Pons (tissue), 1 donor: ENCODE measurements around the gene OSBPL6.
"Not testable (repeated sequence)": the region's sequence is repeated elsewhere in the genome, so short reads cannot be mapped to it uniquely, and the experiment has no call there.

Experiments
- DNase-seq: peaks from one replicate; pipeline ENCODE4 v3.0.0-alpha.2; 2016; ENCODE audit warnings: low spot score

Gene OSBPL6

DNA sequence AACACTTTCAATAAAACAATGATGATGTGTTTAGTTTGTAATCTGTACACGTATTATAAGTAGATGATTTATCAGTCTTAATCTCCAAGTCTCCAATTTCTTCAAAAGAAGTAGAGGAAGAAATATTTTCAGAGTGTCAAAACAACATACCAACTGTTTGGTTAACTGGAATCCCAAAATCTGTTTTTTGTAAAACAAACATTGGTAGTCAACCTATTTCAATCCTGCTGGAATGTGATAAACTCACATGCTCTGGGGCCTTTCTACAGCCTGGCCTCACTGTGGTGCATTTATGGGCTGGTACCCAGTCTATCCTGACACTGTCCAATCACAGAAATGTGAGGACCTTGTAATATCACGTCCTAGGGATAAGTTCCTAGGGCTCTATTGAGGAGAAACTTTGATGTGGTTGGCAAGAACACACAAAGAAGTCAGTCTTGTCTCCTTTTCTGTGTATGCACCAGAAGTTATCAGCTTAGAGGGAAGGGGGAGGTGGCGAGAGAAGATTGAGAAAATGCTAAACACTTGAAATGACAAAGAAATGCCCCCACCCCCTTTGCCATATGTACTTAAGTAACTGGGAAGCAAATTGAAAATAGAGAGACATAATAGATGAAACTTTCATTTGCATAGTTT lies 209.5 kb downstream of the OSBPL6 start:
- DNase-seq: no peak

DNA sequence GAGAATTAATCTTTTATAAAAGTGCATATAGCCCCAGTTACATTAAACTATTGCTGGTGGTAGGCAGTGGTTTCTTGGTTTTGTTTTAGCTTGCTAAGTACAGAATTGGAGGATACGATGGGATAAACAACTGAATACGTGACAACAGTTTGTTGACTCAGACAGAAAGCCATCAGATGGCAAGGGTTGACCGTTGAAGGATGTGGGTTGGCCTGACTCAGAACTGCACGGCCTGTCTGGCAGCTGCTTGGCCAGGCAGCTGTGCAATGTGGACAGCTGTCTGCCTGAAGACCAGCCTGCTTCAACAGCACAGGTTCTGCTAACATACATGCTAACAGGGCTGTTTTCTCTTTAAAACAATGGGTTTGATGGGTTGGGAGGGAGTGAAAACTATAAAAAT lies 210.1 kb downstream of the OSBPL6 start:
- DNase-seq: no peak

DNA sequence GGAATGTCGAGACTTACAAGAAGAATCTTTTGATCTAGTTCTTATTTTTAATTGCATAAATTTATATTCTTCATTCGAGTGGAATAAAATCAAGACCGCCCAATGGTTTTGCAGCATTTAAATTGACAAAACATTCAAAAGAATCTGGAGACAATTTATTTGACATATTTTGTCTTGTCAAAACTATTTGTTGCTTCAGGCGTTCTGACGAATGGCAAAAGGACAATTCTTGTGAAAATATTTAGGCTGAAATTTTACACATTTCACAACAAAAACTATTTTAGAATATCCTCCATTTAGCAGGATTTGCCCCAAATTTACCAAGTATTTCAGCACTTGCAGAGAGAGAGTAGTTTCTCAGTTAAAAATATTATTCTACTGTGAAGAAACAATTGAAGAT lies 214.9 kb downstream of the OSBPL6 start:
- no peak for DNase-seq

DNA sequence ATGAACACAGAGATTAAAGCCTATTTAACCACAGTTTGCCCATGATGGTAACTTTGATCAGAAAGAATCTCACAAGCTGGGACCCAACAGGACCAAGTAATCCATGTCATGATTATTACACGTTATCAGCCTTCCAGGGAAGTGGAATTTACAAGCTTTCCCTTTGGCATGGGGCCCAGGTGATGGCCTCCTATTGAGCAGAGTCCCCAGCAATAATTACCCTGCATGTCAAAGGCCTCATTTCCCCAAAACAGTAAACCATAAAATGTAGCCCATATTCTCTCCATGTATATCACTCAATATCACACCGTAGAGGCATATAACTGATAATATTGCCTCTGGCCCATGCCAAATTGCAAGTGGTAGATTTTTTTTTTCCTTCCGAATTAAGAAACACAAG lies 217.7 kb downstream of the OSBPL6 start:
- DNase-seq: no peak

DNA sequence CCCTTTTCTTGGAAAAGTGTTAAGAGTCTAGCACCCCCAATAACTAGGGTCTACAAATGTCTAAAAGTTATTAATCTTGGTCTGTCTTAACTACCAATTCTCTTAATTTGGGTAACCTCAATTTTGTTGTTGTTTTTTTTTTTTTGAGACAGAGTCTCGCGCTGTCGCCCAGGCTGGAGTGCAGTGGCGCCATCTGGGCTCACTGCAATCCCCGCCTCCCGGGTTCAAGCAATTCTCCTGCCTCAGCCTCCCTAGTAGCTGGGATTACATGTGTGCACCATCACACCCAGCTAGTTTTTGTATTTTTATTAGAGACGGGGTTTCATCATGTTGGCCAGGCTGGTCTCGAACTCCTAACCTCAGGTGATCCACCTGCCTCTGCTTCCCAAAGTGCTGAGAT lies 218.1 kb downstream of the OSBPL6 start:
- not testable (repeated sequence) for DNase-seq

DNA sequence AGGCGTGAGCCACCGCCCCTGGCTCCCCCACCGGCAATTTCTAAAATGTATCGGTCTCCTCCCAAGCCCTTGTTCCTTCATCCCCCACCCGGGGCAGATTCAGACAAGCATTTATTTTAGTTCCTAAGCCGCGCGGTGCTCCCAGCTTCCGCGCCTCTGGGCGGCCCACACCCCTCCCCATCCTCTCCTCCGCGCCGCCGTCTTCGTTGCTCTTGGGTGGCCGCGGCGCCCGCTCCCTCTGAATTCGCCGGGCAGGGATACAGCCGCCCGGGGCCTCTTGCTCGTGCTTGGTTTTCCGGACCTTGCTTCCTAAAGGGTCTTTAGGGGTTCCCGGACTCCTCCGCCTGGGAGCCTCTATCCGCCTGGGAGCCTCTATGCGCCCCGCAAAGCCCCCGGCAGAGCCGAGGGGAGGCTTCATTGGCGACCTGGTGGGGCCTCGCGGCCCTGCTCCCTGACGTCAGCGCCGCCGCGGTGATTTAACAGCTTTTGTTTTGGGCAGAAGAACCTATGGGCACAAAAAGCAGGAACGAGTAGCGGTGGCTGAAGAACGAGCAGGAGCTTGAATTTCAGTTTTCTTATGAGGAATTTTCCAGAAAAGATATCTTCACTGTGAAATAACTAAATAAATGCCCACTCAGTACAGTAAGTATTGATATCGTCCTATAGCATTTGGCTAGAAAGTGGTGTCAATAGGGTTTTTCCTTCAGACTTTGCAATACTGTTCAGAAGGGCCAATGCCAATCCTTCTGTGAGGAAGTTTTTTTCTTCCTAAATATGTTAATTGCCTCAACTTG lies 219.4 kb downstream of the OSBPL6 start:
- DNase-seq: peak; percentile 60

DNA sequence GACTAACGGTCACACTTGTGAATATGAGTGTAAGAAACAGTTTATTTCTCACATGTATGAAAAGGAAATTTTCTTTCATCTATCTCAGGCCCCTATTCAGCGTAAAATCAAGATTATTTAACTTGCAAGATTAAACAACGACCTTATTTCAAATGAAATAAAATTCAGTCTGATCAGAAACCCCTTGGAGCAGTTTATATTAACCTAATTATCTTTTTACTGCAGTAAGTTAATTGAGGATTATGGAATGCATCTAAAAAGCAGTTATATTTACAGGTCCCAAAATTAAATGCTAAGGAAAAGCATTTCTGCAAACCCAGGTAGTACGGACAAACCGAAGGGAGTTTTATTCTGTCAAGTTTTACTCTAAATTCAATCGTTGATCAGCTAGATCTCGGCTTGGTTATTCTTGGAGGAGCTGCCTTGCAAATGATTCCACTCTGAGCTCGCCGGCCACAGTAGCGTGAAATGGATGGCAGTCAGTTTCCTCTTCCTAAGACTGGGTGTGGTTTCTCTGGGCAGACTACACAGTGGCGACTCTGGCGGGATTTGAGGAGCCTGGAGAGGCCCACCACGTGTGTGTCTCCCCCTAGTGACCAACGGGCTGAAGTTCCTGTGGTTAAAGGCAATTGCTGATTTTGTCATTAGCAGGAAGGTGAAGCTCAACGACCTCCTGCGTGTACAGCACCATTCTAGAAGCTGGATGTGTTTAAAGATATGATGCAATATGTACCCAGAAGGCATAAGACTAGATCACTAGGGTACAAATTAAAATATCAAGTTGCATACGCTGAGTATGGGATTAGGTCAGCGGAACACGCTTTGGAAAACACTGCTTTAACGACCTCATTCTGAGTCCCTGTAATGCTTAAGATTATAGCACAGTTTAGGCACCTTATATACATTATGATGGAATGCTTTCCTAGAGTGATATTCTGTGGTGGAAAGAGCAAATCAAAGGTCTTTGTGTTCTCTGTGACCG lies 220.2 kb downstream of the OSBPL6 start:
- peak; percentile 93 for DNase-seq

DNA sequence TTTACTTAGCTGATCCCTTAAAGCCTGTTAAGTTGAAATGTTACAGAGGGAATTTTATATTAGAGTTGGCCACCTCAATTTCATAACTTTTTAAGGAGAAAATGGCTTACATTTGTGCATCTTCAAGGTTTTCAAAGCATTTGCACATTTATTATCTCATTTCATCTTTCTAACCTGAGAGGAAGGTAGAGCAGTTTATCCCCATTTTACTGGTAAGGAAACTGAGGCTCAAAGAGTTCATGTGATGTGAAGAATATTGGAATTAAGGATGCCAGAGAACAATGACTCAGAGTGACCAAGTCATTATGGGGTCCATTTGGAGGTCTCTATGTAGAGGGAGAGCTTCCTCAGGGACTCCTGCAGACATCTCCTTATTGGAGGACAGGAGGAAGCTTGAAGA lies 221.7 kb downstream of the OSBPL6 start:
- DNase-seq: no peak

DNA sequence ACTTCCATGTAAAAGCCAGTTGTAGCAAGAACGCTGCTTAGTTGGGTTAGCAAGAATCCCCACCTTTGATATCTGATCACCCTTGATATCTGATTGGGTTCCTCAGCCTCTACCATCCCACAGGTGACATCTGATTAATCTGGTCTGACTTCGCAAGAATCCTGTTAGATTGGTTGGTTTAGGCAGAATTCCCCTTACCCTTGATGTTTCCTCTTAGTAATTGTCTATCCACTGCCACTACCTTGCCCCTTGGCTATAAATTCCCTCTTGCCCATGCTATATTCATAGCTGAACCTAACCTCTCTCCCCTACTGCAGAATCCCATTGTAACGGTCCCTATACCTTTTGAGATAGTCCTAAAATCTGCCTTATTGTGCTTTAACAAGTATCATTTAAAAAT lies 223.6 kb downstream of the OSBPL6 start:
- DNase-seq: no peak

DNA sequence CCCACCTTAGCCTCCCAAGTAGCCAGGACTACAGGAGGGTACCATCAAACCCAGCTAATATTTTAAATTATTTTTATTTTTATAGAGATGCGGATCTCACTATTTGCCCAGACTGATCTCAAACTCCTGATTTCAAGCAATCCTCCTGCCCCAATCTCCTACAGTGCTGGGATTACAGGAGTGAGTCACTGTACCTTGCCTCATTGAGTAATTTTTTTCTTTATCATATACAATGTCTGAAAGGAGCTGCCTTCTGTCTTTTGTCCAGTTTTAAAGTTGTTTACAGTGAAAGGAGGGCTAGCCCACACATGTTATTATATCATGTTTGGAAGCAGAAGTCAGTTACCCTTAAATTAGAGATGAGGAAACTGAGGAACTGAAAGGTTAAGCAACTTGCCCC lies 224.1 kb downstream of the OSBPL6 start:
- DNase-seq: no peak

DNA sequence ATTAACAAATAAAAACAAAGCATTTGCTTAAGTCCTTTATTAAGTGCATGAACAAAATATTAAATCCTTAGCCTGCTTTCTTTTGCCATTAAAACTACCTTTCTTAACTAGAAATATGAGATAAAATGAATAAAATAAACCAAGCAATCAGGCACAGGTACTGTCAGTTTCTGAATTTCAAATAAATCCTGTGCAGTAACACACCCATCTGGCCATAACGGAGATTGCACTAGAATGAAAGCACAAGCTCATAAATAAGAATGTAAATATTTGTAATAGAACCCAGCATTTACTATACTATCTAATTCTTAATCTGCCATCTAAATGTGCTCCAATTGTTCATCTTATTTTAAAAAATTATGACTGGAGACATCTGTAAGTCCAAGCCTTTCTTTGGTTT lies 224.8 kb downstream of the OSBPL6 start:
- no peak for DNase-seq

DNA sequence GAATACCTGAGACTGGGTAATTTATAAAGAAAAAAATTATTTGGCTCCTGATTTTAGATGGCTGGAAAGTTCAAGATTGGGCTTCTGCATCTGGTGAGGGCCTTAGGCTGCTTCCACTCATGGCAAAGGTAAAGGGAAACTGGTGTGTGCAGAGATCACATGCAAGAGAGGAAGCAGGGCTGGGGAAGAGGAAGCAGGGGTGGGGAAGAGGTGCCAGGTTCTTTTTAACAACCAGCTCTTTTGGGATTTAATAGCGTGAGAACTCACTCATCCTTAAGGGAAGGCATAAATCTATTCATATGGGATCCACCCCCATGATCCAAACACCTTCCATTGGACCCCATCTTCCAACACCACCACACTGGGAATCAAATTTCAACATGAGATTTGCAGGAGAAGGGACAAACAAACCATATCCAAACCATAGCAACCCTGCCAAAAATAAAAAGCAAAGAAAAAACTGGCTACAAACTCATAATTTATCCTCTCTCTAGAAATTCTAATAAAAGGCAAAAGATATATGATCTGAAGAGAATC lies 226.2 kb downstream of the OSBPL6 start:
- DNase-seq: no peak

DNA sequence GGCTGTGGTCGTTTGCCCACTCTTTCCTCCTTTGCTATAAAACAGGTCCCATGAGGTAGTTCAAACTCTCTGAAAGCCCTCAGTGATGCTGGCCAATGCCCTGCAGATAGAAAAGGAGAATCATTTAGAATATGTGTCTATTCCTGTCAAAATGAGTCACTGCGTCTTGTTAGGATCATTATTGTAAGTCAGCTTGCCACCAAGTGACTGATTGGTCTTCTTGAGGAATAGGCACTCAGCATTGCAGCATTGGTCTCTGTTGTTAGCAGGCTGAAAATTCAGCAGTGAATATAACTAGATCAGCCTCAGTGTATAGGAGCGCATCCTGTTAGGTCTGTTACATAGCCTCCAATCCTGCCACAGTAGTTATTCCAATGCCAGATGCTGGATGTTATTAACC lies 227.8 kb downstream of the OSBPL6 start:
- DNase-seq: no peak

DNA sequence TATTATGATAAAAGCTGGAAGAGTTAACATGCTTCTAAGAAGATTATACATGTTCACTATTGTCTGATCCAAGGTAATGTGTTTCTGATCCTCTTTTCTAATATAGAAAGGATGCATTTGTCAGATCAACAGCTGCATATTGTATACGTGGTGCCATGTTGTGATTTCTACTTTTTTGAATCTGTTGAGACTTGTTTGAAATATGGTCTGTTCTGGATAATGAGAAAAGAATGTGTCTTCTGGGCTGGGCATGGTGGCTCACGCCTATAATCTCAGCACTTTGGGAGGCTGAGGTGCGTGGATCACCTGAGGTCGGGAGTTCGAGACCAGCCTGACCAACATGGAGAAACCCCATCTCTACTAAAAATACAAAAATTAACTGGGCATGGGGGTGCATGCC lies 229.4 kb downstream of the OSBPL6 start:
- DNase-seq: not testable (repeated sequence)

DNA sequence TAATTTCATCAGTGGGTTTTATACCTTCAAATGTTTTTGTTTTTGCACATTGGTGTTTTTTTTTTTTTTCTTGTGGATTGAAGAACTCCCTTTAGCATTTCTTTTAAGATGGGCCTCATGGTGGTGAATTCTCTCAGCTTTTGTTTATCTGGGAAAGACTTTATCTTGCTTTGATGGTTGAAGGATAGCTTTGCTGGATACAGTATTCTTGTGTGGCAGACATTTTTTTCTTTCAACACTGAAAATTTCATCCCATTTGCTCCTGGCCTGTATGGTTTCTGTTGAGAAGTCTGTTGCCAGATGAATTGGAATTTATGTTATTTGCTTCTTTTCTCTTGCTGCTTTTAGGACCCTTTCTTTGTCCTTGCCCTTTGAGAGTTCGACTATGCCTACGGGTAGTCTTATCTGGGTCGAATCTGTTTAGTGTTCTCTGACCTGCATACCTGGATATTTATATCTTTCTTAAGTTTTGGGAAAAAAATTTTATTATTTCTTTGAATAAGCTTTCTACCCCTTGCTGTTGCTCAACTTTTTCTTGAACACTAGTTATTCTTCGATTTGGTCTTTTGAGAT lies 231.0 kb downstream of the OSBPL6 start:
- no peak for DNase-seq

DNA sequence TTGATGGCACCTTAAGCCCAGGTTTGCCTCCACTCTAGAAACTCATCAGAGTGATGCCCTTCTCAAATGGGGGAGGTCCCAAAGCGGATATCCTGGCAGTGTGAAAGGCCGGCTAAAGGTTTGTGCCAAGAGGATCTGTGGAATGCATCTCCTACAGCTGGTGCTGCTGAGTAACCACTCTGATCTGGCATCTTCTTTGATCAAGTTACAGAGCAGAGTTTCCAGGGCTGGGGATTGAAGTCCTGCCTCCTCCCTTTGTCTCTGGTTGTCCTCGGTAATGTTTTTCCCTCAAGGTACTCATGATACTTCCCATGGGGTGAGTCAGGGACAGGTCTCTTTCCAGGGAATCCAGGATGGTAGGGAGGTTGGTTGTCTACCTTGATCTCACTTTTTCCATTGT lies 232.1 kb downstream of the OSBPL6 start:
- no peak for DNase-seq

DNA sequence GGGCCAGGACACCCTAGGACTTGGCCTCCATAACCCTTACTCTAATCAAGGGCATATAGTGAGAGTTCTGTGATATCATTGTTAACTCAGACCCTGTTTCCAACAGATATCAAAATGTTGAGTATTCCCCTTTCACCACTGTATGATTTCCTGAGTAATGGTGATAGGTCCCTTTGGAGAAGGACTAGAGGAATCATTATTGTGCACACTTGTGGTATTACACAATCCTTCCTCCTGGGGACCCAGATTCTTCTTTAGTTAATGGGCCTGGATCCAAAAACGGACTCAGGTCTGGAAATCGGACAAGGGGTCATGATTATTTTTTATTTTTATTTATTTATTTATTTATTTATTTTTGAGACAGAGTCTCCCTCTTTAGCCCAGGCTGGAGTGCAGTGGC lies 233.1 kb downstream of the OSBPL6 start:
- DNase-seq: no peak

DNA sequence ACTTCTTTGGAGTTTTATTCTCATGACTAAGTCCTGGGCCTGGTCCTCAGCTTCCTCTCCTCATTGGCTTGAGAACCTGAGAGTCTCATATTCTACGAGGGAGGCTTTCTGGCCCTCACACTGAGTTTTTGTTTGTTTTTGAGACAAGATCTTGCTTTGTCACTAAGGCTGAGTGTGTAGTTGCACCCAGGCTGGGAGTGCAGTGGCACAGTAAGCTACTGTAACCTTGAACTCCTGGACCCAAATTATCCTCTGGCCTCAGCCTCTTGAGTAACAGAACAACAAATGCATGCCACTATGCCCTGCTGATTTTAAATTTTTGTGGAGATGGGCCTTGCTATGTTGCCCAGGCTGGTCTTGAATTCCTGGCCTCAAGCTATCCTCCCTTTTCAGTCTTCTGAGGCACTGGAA lies 234.1 kb downstream of the OSBPL6 start:
- DNase-seq: no peak

DNA sequence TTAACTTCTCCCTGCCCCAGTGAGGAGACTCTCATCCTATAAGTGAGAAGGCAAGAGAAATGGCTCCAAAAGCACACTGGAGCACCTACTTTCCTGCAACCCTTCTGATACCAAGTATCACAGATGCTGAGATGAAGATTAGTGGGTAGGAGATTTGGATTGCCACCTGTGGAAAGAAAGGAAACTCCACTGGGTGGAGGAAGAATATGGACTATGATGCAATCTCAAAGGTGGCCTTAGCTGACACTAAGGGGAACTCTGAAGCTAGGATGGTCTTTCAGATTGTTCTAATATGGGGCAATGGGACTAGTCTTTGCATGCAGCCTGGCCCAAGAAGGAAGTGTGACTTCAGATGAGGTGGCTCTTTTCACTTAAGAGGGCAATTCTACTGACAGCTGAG lies 235.0 kb downstream of the OSBPL6 start:
- no peak for DNase-seq

DNA sequence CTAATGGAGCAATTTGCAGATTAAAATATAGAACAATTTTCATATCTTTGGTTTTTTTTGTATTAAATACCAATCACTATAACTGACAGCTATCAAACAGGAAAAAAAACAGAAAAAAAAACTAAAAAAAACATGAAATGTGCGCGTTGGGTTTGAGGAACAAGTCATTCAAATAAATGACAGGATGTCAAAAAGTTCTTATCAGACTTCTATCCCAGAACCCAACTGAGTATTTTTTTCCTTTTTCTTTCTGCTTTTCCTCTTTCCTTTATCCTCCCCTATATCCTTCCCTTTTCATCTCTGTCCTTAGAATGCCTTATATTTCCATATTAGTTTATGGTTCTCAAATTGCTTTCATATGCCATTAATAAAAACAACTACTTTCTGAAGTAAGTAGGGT lies 242.3 kb downstream of the OSBPL6 start:
- DNase-seq: no peak

DNA sequence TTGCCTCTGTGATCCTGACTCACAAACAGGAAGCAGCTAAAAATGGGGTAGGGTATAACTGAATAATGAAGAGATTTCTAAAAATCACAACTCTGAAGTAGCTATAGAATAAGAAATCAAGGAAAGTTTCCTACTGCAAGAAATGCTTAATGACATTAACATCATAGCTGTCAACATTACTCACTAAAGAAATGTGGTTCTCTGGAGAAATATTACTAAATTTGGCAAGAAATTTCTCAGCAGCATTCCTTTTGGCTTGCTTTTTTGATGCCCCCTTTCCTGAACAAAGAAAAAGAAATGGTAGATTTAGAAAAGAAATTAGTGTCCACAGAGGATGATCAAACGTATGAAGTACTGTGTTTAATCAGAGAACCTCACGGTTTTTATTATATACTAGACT lies 247.1 kb downstream of the OSBPL6 start:
- no peak for DNase-seq
